D721Med (cell line): Measurements from ENCODE around the gene KDM4C.

Source experiments
- DNase-seq: peaks from one replicate; pipeline ENCODE4 v3.0.0; 2011; ENCODE audit warnings: low spot score; ENCODE audit not compliant: insufficient read length
- FAIRE-seq: peaks from 2 replicates; lab custom pipeline; 2011; peaks lifted over from hg19 to GRCh38; lab: Jason Lieb, UNC
- CTCF ChIP-seq: IDR thresholded peaks from 2 replicates; pipeline ENCODE4 v1.5.1; 2012; ENCODE audit warnings: mild to moderate bottlenecking, control low read depth; ENCODE audit not compliant: insufficient read depth; ENCODE audit errors: missing control alignments

KDM4C gene

GRCh38 chr9:7086389-7086788, 328.6 kb downstream of the KDM4C start:
- FAIRE-seq: no peak
- TF ChIP-seq CTCF: no peak
- no peak for DNase-seq

- no peak for FAIRE-seq
- DNase-seq: no peak
- TF ChIP-seq CTCF: no peak
Observed at GRCh38 chr9:7088611-7089010, 330.8 kb downstream of the KDM4C start.

- no peak for TF ChIP-seq CTCF
- no peak for DNase-seq
- no peak for FAIRE-seq
Observed at GRCh38 chr9:7089406-7090193, 331.8 kb downstream of the KDM4C start.

GRCh38 chr9:7093040-7093439, 335.3 kb downstream of the KDM4C start:
- FAIRE-seq (no peak), DNase-seq (no peak)
- no peak for TF ChIP-seq CTCF

GRCh38 chr9:7094052-7094451, 336.3 kb downstream of the KDM4C start:
- peak; percentile 28 for TF ChIP-seq CTCF
- FAIRE-seq: no peak
- DNase-seq: no peak

- no peak for TF ChIP-seq CTCF
- DNase-seq (no peak), FAIRE-seq (no peak)
Observed at GRCh38 chr9:7094576-7094975, 336.8 kb downstream of the KDM4C start.

GRCh38 chr9:7095058-7095457, 337.3 kb downstream of the KDM4C start:
- TF ChIP-seq CTCF: no peak
- DNase-seq: no peak
- no peak for FAIRE-seq
